Measurements from ENCODE around the gene PARD3. TPM values are rescaled to one million over a fixed set of nuclear protein-coding genes. Genes with fewer than 3 reads are reported as not detected.

PARD3 gene
- total and polyA plus RNA-seq, 2 experiments from 2014 or later = 47.2 to 59.7 TPM

DNA sequence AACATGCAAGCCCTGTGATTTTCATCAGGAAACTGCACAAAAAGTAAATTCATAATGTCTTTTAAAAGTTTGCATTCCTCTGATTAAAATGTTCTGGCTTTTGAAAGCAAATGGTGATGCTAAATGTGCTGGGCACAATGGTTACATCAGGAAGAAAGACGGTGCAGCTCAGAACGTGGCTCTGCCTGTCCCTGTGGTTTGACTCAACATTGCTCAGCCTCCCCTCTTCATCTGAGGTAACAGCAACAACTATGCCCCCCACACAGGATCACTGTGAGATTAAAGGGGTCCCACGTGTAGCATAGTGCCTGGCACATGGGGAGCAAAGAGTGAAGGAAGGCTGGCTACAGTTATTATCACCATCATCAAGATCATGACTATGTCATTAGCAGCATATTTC lies 44.0 kb downstream of the PARD3 start:
- no peaks in the 10 kb centered on the region for H3K9me2 ChIP-seq (replicated peaks; ENCODE audit: insufficient read depth)
- no peak for DNase-seq (ENCODE audit: low spot score)
- H4K20me1 ChIP-seq (ENCODE audit: insufficient read depth, poor library complexity, severe bottlenecking) = peaks cover 58% of the 10 kb centered on the region
- no peak overlapping the region for H2AFZ ChIP-seq
- H3K4me3 ChIP-seq = no peak overlapping the region
- 85% methylated on average over 3 of the region's 3 CpGs for WGBS (ENCODE audit: low lambda C conversion rate, missing lambda C conversion rate)
- no peaks in the 10 kb centered on the region for H3K36me3 ChIP-seq (replicated peaks; ENCODE audit: insufficient read depth, low read depth)
- H3K27me3 ChIP-seq = no peaks in the 10 kb centered on the region
- no peaks in the 10 kb centered on the region for H3K9me3 ChIP-seq (ENCODE audit: low read depth)
- H3K27ac ChIP-seq = no peak overlapping the region
- no peak overlapping the region for H3K4me2 ChIP-seq
- TF ChIP-seq, protein P1, sequence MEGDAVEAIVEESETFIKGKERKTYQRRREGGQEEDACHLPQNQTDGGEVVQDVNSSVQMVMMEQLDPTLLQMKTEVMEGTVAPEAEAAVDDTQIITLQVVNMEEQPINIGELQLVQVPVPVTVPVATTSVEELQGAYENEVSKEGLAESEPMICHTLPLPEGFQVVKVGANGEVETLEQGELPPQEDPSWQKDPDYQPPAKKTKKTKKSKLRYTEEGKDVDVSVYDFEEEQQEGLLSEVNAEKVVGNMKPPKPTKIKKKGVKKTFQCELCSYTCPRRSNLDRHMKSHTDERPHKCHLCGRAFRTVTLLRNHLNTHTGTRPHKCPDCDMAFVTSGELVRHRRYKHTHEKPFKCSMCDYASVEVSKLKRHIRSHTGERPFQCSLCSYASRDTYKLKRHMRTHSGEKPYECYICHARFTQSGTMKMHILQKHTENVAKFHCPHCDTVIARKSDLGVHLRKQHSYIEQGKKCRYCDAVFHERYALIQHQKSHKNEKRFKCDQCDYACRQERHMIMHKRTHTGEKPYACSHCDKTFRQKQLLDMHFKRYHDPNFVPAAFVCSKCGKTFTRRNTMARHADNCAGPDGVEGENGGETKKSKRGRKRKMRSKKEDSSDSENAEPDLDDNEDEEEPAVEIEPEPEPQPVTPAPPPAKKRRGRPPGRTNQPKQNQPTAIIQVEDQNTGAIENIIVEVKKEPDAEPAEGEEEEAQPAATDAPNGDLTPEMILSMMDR (IDR thresholded peaks at IDR 0.05; ENCODE audit: poor library complexity) = no peak
- TF ChIP-seq EZH2 (IDR thresholded peaks at IDR 0.05; ENCODE audit: borderline replicate concordance) (no peak), EZH2phosphoT487 (IDR thresholded peaks at IDR 0.05; ENCODE audit: low read depth, severe bottlenecking, unreplicated experiment) (no peak)
- H3K79me2 ChIP-seq = peaks cover 100% of the 10 kb centered on the region
- H3K4me1 ChIP-seq (ENCODE audit: insufficient read depth) = peaks cover 8% of the 10 kb centered on the region

DNA sequence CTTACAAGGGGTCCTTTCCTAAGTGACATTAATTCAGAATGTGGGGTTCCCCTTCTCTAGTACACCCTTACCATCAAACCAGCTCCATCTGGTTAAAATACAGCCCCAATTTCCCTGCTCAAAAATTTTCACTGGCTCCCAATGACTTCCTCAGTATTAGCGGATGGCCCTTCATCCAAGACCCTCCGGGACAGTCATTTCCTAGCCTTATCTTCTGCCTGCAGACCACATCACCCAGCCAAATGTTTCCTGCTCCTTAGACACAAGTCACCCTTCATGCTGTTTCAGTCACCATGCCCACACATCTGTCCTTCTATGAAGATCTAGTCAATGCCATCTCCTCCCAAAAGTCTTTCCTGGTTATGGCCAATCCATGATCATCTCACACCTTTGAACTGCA lies 45.2 kb downstream of the PARD3 start:
- Histone ChIP-seq H3K4me3 (no peak overlapping the region), H3K4me1 (ENCODE audit: insufficient read depth) (peaks cover 6% of the 10 kb centered on the region), H3K27me3 (no peaks in the 10 kb centered on the region), H2AFZ (no peak overlapping the region), H3K4me2 (no peak overlapping the region), H3K9me3 (ENCODE audit: low read depth) (no peaks in the 10 kb centered on the region), H4K20me1 (ENCODE audit: insufficient read depth, poor library complexity, severe bottlenecking) (peaks cover 64% of the 10 kb centered on the region), H3K9me2 (replicated peaks; ENCODE audit: insufficient read depth) (no peaks in the 10 kb centered on the region), H3K79me2 (peaks cover 100% of the 10 kb centered on the region), H3K36me3 (replicated peaks; ENCODE audit: insufficient read depth, low read depth) (no peaks in the 10 kb centered on the region), H3K27ac (no peak overlapping the region)
- WGBS (ENCODE audit: low lambda C conversion rate, missing lambda C conversion rate) = 71% methylated on average over 2 of the region's 2 CpGs
- no peak for TF ChIP-seq EZH2 (IDR thresholded peaks at IDR 0.05; ENCODE audit: borderline replicate concordance)
- TF ChIP-seq, protein P1 (IDR thresholded peaks at IDR 0.05; ENCODE audit: poor library complexity) = no peak
- TF ChIP-seq EZH2phosphoT487 (IDR thresholded peaks at IDR 0.05; ENCODE audit: low read depth, severe bottlenecking, unreplicated experiment) = no peak
- DNase-seq (ENCODE audit: low spot score) = no peak

DNA sequence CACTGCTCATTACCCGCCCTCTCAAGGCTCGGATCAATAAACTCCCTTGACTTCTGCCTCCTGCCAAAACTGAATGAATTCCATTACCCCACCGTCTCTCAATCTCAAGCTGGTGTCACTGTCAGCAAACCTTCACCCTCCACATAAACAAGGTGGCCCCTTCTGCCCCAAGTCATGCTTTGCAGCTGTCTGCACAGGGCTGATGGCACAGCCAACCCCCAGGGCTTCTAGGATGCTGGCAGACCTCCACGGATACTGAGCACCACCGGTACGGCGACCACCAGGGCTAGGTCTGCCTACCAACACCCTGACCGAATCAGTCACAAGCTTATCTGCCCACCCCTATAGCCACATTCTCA lies 46.1 kb downstream of the PARD3 start:
- no peak overlapping the region for H3K4me3 ChIP-seq
- H3K4me2 ChIP-seq = no peak overlapping the region
- H3K9me3 ChIP-seq (ENCODE audit: low read depth) = no peaks in the 10 kb centered on the region
- no peak overlapping the region for H2AFZ ChIP-seq
- peaks cover 61% of the 10 kb centered on the region for H4K20me1 ChIP-seq (ENCODE audit: insufficient read depth, poor library complexity, severe bottlenecking)
- peaks cover 100% of the 10 kb centered on the region for H3K79me2 ChIP-seq
- no peak for DNase-seq (ENCODE audit: low spot score)
- H3K4me1 ChIP-seq (ENCODE audit: insufficient read depth) = peaks cover 9% of the 10 kb centered on the region
- no peaks in the 10 kb centered on the region for H3K9me2 ChIP-seq (replicated peaks; ENCODE audit: insufficient read depth)
- TF ChIP-seq, protein P1 (IDR thresholded peaks at IDR 0.05; ENCODE audit: poor library complexity) = no peak
- no peak for TF ChIP-seq EZH2phosphoT487 (IDR thresholded peaks at IDR 0.05; ENCODE audit: low read depth, severe bottlenecking, unreplicated experiment)
- TF ChIP-seq EZH2 (IDR thresholded peaks at IDR 0.05; ENCODE audit: borderline replicate concordance) = no peak
- no peak overlapping the region for H3K27ac ChIP-seq
- WGBS (ENCODE audit: low lambda C conversion rate, missing lambda C conversion rate) = 85% methylated on average over 8 of the region's 8 CpGs
- no peaks in the 10 kb centered on the region for H3K36me3 ChIP-seq (replicated peaks; ENCODE audit: insufficient read depth, low read depth)
- H3K27me3 ChIP-seq = no peaks in the 10 kb centered on the region
